ENCODE results near the gene CRYBG1. TPM values are rescaled to one million over a fixed set of nuclear protein-coding genes. Genes with fewer than 3 reads are reported as not detected.

Gene CRYBG1
- total RNA-seq, 1 donor from 2014 or later, result 27.9 TPM

- DNase-seq (no peak), ATAC-seq (peak; percentile 53 to 72)
- TF ChIP-seq, protein P1, sequence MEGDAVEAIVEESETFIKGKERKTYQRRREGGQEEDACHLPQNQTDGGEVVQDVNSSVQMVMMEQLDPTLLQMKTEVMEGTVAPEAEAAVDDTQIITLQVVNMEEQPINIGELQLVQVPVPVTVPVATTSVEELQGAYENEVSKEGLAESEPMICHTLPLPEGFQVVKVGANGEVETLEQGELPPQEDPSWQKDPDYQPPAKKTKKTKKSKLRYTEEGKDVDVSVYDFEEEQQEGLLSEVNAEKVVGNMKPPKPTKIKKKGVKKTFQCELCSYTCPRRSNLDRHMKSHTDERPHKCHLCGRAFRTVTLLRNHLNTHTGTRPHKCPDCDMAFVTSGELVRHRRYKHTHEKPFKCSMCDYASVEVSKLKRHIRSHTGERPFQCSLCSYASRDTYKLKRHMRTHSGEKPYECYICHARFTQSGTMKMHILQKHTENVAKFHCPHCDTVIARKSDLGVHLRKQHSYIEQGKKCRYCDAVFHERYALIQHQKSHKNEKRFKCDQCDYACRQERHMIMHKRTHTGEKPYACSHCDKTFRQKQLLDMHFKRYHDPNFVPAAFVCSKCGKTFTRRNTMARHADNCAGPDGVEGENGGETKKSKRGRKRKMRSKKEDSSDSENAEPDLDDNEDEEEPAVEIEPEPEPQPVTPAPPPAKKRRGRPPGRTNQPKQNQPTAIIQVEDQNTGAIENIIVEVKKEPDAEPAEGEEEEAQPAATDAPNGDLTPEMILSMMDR (IDR thresholded peaks at IDR 0.05), result no peak
- intact Hi-C loops (cut with DNase I), result no loop called here
- Histone ChIP-seq H3K27me3 (ENCODE audit: low read depth) (no peaks in the 10 kb centered on the region), H3K36me3 (peaks cover 18% of the 10 kb centered on the region), H3K4me1 (peaks cover 11% of the 10 kb centered on the region), H3K27ac (no peak overlapping the region), H3K9me3 (no peaks in the 10 kb centered on the region), H3K4me3 (no peak overlapping the region)
Observed at GRCh38 chr6:106538145-106538544, 177.6 kb downstream of the CRYBG1 start.

DNA sequence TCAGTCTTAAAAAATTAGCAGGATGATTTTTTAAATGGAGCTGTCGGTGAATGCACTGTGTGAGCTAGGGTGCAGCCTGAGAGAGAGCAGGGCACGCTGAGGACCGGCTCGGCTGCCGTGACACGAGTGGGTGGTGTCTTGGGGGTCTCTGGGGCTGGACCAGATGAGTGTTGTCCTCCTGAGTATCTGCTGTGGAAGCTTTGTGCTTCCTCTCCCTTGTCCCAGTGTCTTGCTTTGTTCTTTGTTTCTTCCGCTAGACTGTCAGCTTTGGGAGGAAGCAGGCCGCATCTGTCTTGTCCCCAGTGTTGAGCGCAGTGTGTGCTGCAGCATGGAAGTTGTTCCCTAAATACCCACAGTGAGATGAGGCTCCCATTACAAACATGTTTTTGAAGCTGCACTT, 179.4 kb downstream of the CRYBG1 start:
- no peaks in the 10 kb centered on the region for H3K27me3 ChIP-seq (ENCODE audit: low read depth)
- ATAC-seq, result peak in 1 of 2 donors; percentile 47
- TF ChIP-seq, protein P1 (IDR thresholded peaks at IDR 0.05), result no peak
- no peak for DNase-seq
- intact Hi-C loops (cut with DNase I), result no loop called here
- no peaks in the 10 kb centered on the region for H3K9me3 ChIP-seq
- no peak overlapping the region for H3K4me3 ChIP-seq
- H3K36me3 ChIP-seq, result peaks cover 20% of the 10 kb centered on the region
- peaks cover 11% of the 10 kb centered on the region for H3K4me1 ChIP-seq
- H3K27ac ChIP-seq, result no peak overlapping the region

- intact Hi-C loops (cut with DNase I), result no loop called here
- Histone ChIP-seq H3K27me3 (ENCODE audit: low read depth) (no peaks in the 10 kb centered on the region), H3K36me3 (peaks cover 20% of the 10 kb centered on the region), H3K9me3 (no peaks in the 10 kb centered on the region), H3K4me3 (no peak overlapping the region), H3K4me1 (peaks cover 11% of the 10 kb centered on the region), H3K27ac (no peak overlapping the region)
- DNase-seq (no peak), ATAC-seq (no peak)
- TF ChIP-seq, protein P1 (IDR thresholded peaks at IDR 0.05), result no peak
Observed at GRCh38 chr6:106540432-106540831, 179.9 kb downstream of the CRYBG1 start.

GRCh38 chr6:106540907-106541306, 180.4 kb downstream of the CRYBG1 start:
- no peak for ATAC-seq
- Histone ChIP-seq H3K27ac (no peak overlapping the region), H3K4me1 (peaks cover 13% of the 10 kb centered on the region), H3K27me3 (ENCODE audit: low read depth) (no peaks in the 10 kb centered on the region), H3K9me3 (no peaks in the 10 kb centered on the region), H3K36me3 (peaks cover 20% of the 10 kb centered on the region), H3K4me3 (no peak overlapping the region)
- TF ChIP-seq, protein P1 (IDR thresholded peaks at IDR 0.05), result no peak
- intact Hi-C loops (cut with DNase I), result no loop called here
- no peak for DNase-seq

DNA sequence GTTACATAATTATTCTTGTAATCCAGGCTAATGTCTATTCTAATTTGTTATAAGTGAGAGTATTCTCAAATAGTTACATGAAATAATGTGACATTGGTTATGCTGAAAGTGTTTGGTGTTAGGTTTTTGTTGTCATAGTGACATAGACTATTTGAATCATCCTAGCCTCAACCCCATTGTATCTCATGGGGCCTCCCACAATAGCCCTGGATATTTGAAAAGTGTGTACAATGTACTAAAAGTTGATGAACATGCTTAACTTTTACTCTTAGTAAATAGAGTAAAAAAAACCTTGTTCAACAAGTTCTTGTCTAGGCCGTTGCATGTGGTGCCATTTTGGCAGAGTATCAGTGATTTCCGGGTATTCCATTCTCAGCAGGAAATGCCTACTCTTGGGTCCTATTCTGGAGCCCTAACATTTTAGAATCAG, 185.8 kb downstream of the CRYBG1 start:
- Histone ChIP-seq H3K27me3 (ENCODE audit: low read depth) (no peaks in the 10 kb centered on the region), H3K4me3 (no peak overlapping the region), H3K27ac (peak overlapping the region; percentile 19), H3K9me3 (no peaks in the 10 kb centered on the region), H3K36me3 (peaks cover 13% of the 10 kb centered on the region), H3K4me1 (peaks cover 23% of the 10 kb centered on the region)
- DNase-seq (no peak), ATAC-seq (peak; percentile 47 to 50)
- intact Hi-C loops (cut with DNase I), result no loop called here
- TF ChIP-seq, protein P1 (IDR thresholded peaks at IDR 0.05), result no peak

Data from lower lobe of right lung (tissue), 2 donors.